Measurements from ENCODE around the gene CLCN7.
"Not testable (repeated sequence)": the region's sequence is repeated elsewhere in the genome, so short reads cannot be mapped to it uniquely, and the experiment has no call there.

- not testable (repeated sequence) for TF ChIP-seq NFIC (IDR thresholded peaks at IDR 0.05; ENCODE audit: borderline replicate concordance); TEAD4 (IDR thresholded peaks at IDR 0.05; ENCODE audit: borderline replicate concordance, insufficient read depth); CTCF (IDR thresholded peaks at IDR 0.05); GATA2 (CRISPR knock-in tag; IDR thresholded peaks at IDR 0.05); EZH2phosphoT487 (IDR thresholded peaks at IDR 0.05; ENCODE audit: borderline replicate concordance, low read depth); FOXJ3 (CRISPR knock-in tag; IDR thresholded peaks at IDR 0.05); CHD2 (IDR thresholded peaks at IDR 0.05; ENCODE audit: low read length, partially characterized antibody); IRF3 (IDR thresholded peaks at IDR 0.05; ENCODE audit: low read depth, low read length); POLR2AphosphoS5 (IDR thresholded peaks at IDR 0.05; ENCODE audit: low read depth, low read length); SIN3A (IDR thresholded peaks at IDR 0.05; ENCODE audit: borderline replicate concordance, low read depth, low read length); EP300 (IDR thresholded peaks at IDR 0.05; ENCODE audit: borderline replicate concordance in 1 of 2, low read depth in 1 of 2, low read length in 1 of 2); RFX5 (IDR thresholded peaks at IDR 0.05; ENCODE audit: low read length)
- TF ChIP-seq, protein P1, sequence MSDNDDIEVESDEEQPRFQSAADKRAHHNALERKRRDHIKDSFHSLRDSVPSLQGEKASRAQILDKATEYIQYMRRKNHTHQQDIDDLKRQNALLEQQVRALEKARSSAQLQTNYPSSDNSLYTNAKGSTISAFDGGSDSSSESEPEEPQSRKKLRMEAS (IDR thresholded peaks at IDR 0.05; ENCODE audit: low read depth), result not testable (repeated sequence)
Measured at GRCh38 chr16:1478937-1479336, 4.1 kb upstream of the CLCN7 start.

Measured in SK-N-SH (cell line).